ENCODE measurements around the gene ABCF3. TPM values are rescaled to one million over a fixed set of nuclear protein-coding genes. Genes with fewer than 3 reads are reported as not detected.

The ABCF3 gene
- polyA plus RNA-seq, 1 donor (not counting 4 experiments of a cell fraction or from before 2014, with no cell fraction given) = 39.2 TPM

DNA sequence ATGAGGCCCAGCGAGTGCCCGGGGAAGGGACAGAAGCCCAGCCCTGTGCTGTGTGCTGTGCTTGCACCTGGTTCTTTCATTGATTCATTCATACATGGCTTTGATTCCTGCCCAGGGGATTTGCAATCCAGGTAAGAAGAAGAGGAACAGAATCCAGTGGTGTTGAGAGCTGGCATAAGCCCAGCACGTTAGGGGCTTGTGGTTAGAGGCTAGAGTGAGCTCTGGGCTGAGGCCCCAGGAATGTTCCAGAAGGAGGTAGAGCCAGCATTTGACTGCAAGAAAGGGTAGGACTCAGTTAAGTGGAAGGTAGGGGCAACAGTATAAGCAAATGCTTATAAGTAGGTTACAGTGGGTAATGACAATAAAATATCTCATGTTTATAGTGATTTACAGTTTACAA is 45.7 kb downstream of the ABCF3 start:
- H3K9me3 ChIP-seq (ENCODE audit: control insufficient read depth, low read depth, low read length) = no peaks in the 10 kb centered on the region
- H3K4me1 ChIP-seq (ENCODE audit: control insufficient read depth, extremely low read depth, insufficient read depth, low read length) = peaks cover 9% of the 10 kb centered on the region
- dilution Hi-C loops (cut with MboI; ENCODE audit: extremely low pct_ligation_motif_present, low sequenced_read_pairs) = no loop called here
- no peaks in the 10 kb centered on the region for H3K9me1 ChIP-seq (ENCODE audit: control insufficient read depth, extremely low read depth, insufficient read depth, low read length)
- TF ChIP-seq, protein P1, sequence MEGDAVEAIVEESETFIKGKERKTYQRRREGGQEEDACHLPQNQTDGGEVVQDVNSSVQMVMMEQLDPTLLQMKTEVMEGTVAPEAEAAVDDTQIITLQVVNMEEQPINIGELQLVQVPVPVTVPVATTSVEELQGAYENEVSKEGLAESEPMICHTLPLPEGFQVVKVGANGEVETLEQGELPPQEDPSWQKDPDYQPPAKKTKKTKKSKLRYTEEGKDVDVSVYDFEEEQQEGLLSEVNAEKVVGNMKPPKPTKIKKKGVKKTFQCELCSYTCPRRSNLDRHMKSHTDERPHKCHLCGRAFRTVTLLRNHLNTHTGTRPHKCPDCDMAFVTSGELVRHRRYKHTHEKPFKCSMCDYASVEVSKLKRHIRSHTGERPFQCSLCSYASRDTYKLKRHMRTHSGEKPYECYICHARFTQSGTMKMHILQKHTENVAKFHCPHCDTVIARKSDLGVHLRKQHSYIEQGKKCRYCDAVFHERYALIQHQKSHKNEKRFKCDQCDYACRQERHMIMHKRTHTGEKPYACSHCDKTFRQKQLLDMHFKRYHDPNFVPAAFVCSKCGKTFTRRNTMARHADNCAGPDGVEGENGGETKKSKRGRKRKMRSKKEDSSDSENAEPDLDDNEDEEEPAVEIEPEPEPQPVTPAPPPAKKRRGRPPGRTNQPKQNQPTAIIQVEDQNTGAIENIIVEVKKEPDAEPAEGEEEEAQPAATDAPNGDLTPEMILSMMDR (optimal IDR thresholded peaks at IDR 0.05 in 1 of 3, IDR thresholded peaks at IDR 0.05 in 1 of 3, conservative IDR thresholded peaks at IDR 0.05 in 1 of 3; ENCODE audit: extremely low read depth in 1 of 3, insufficient read depth in 2 of 3, low read length in 3 of 3) = no peak
- no peak for TF ChIP-seq EZH2 (IDR thresholded peaks at IDR 0.05; ENCODE audit: low read length)
- H3K27me3 ChIP-seq (ENCODE audit: control insufficient read depth, extremely low read depth, insufficient read depth, low read length) = peaks cover 59% of the 10 kb centered on the region
- no peaks in the 10 kb centered on the region for H4K20me1 ChIP-seq (ENCODE audit: control insufficient read depth, extremely low read depth, insufficient read depth, low read length)
- H2AFZ ChIP-seq (ENCODE audit: control insufficient read depth, low read length) = no peak overlapping the region
- H3K27ac ChIP-seq (ENCODE audit: control insufficient read depth, insufficient read depth, low read length) = no peak overlapping the region
- FAIRE-seq = no peak
- H3K79me2 ChIP-seq (ENCODE audit: control insufficient read depth, insufficient read depth, low read length) = no peaks in the 10 kb centered on the region
- H3K36me3 ChIP-seq (ENCODE audit: control insufficient read depth in 2 of 2, extremely low read depth in 1 of 2, insufficient read depth in 2 of 2, low read length in 2 of 2) = no peaks in the 10 kb centered on the region
- H3K4me2 ChIP-seq (ENCODE audit: control insufficient read depth, extremely low read depth, insufficient read depth, low read depth, low read length) = no peak overlapping the region
- DNase-seq (ENCODE audit: low read depth, low spot score) = no peak
- H3K9ac ChIP-seq (ENCODE audit: control insufficient read depth, extremely low read depth, insufficient read depth, low read length) = no peak overlapping the region
- no peak overlapping the region for H3K4me3 ChIP-seq (ENCODE audit: control insufficient read depth in 2 of 3, extremely low read depth in 1 of 3, insufficient read depth in 2 of 3, low read depth in 1 of 3, low read length in 3 of 3)

DNA sequence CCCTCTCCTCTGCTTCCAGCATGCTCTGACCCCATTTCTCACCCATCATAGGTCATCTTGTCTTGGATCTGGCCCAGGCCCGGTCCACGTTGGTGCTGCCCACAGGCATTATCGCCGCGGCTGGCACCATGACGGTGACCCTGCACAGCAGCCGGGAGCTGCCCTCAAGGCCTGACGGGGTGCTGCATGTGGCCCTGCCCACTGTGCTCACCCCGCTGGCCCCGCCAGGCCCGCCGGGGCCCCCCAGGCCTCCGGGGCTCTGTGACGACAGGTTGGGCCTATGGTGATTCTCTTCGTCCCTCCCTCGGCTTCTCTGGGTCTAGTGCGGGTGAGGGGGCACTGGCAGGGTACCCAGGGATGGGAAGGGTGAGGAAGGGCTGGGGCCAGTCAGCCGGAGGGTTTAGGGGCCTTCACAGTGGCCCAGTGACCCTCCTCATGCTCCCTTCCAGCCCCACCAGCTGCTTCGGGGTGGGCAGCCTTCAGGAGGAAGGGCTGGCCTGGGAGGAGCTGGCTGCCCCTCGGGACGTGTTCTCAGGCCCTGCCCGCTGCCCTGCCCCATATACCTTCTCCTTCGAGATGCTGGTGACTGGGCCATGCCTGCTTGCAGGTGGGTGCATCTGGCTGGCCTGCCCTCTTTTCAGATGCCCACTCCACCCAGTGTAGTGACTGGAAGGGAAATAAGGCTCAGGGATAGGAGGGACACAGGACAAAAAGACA is 47.3 kb downstream of the ABCF3 start:
- Histone ChIP-seq H3K36me3 (ENCODE audit: control insufficient read depth in 2 of 2, extremely low read depth in 1 of 2, insufficient read depth in 2 of 2, low read length in 2 of 2) (no peaks in the 10 kb centered on the region), H3K27ac (ENCODE audit: control insufficient read depth, insufficient read depth, low read length) (no peak overlapping the region), H3K9ac (ENCODE audit: control insufficient read depth, extremely low read depth, insufficient read depth, low read length) (no peak overlapping the region), H3K79me2 (ENCODE audit: control insufficient read depth, insufficient read depth, low read length) (no peaks in the 10 kb centered on the region), H2AFZ (ENCODE audit: control insufficient read depth, low read length) (no peak overlapping the region), H3K9me3 (ENCODE audit: control insufficient read depth, low read depth, low read length) (no peaks in the 10 kb centered on the region), H3K4me1 (ENCODE audit: control insufficient read depth, extremely low read depth, insufficient read depth, low read length) (peaks cover 9% of the 10 kb centered on the region), H3K4me2 (ENCODE audit: control insufficient read depth, extremely low read depth, insufficient read depth, low read depth, low read length) (no peak overlapping the region), H4K20me1 (ENCODE audit: control insufficient read depth, extremely low read depth, insufficient read depth, low read length) (no peaks in the 10 kb centered on the region), H3K4me3 (ENCODE audit: control insufficient read depth in 2 of 3, extremely low read depth in 1 of 3, insufficient read depth in 2 of 3, low read depth in 1 of 3, low read length in 3 of 3) (no peak overlapping the region), H3K9me1 (ENCODE audit: control insufficient read depth, extremely low read depth, insufficient read depth, low read length) (no peaks in the 10 kb centered on the region), H3K27me3 (ENCODE audit: control insufficient read depth, extremely low read depth, insufficient read depth, low read length) (peaks cover 49% of the 10 kb centered on the region)
- FAIRE-seq (no peak), DNase-seq (ENCODE audit: low read depth, low spot score) (no peak)
- dilution Hi-C loops (cut with MboI; ENCODE audit: extremely low pct_ligation_motif_present, low sequenced_read_pairs) = no loop called here
- no peak for TF ChIP-seq EZH2 (IDR thresholded peaks at IDR 0.05; ENCODE audit: low read length)
- TF ChIP-seq, protein P1 (optimal IDR thresholded peaks at IDR 0.05 in 1 of 3, IDR thresholded peaks at IDR 0.05 in 1 of 3, conservative IDR thresholded peaks at IDR 0.05 in 1 of 3; ENCODE audit: extremely low read depth in 1 of 3, insufficient read depth in 2 of 3, low read length in 3 of 3) = no peak
